Neural cell (in vitro differentiated cells): ENCODE data around the gene DND1. TPM values are rescaled to one million over a fixed set of nuclear protein-coding genes. Genes with fewer than 3 reads are reported as not detected.

Experiments
- H2AFZ ChIP-seq: fragments of 200-600, 300-800 bp; sonication (generic), shearing (Covaris generic); 2 replicates; pipeline ENCODE4 v1.6.0; 2014; ENCODE audit warnings: low read depth, mild to moderate bottlenecking, antibody characterized with exemption, low read length, moderate library complexity
- H3F3A ChIP-seq: fragments of 200-600 bp; shearing (Covaris generic); 2 replicates; pipeline ENCODE4 v1.6.1; 2016; ENCODE audit warnings: mild to moderate bottlenecking, moderate library complexity, mixed read lengths, antibody characterized with exemption, low read length; ENCODE audit not compliant: insufficient read depth, poor library complexity, severe bottlenecking
- H3K27ac ChIP-seq: fragments of 200-600, 300-800 bp; sonication (generic), shearing (Covaris generic); 2 replicates; pipeline ENCODE4 v1.5.1; 2014; ENCODE audit warnings: mild to moderate bottlenecking, low read length, moderate library complexity
- H3K27me3 ChIP-seq: fragments of 300-800, 200-600 bp; sonication (generic), shearing (Covaris generic); 2 replicates; pipeline ENCODE4 v1.6.0; 2014; ENCODE audit warnings: mild to moderate bottlenecking, low read depth, low read length, moderate library complexity; ENCODE audit not compliant: insufficient read depth
- H3K36me3 ChIP-seq: fragments of 300-800, 200-600 bp; sonication (generic), shearing (Covaris generic); 2 replicates; pipeline ENCODE4 v1.5.1; 2014; ENCODE audit warnings: mild to moderate bottlenecking, antibody characterized with exemption, low read length, moderate library complexity; ENCODE audit not compliant: insufficient read depth
- H3K4me2 ChIP-seq: fragments of 300-800, 200-600 bp; sonication (generic), shearing (Covaris generic); 2 replicates; pipeline ENCODE4 v1.6.0; 2014; ENCODE audit warnings: mild to moderate bottlenecking, low read length
- H3K4me3 ChIP-seq: fragments of 300-800, 200-600 bp; sonication (generic), shearing (Covaris generic); 2 replicates; pipeline ENCODE4 v1.5.1; 2014; ENCODE audit warnings: mild to moderate bottlenecking, low read length, moderate library complexity
- H3K79me2 ChIP-seq: fragments of 200-600 bp; shearing (Covaris generic); replicated peaks from 2 replicates; pipeline ENCODE4 v1.6.0; 2014; ENCODE audit warnings: mild to moderate bottlenecking, low read length, moderate library complexity; ENCODE audit not compliant: insufficient read depth
- H3K9ac ChIP-seq: fragments of 300-800, 200-600 bp; sonication (generic), shearing (Covaris generic); 2 replicates; pipeline ENCODE4 v1.6.1; 2016; ENCODE audit warnings: mild to moderate bottlenecking, low read length, mixed read lengths
- H3K9me2 ChIP-seq: fragments of 200-600 bp; shearing (Covaris generic); 2 replicates; pipeline ENCODE4 v1.6.1; 2016; ENCODE audit warnings: mild to moderate bottlenecking, low read length, mixed read lengths; ENCODE audit not compliant: insufficient read depth
- H3K9me3 ChIP-seq: fragments of 200-600, 300-800 bp; sonication (generic), shearing (Covaris generic); 2 replicates; pipeline ENCODE4 v1.6.1; 2016; ENCODE audit warnings: mild to moderate bottlenecking, mixed run types, low read length, moderate library complexity, mixed read lengths
- H4K20me1 ChIP-seq: fragments of 200-600 bp; shearing (Covaris generic); 2 replicates; pipeline ENCODE4 v1.6.1; 2016; ENCODE audit warnings: mild to moderate bottlenecking, mixed run types; ENCODE audit not compliant: insufficient read depth
- CTCF ChIP-seq: fragments of 450-650 bp; IDR thresholded peaks from 2 replicates; pipeline ENCODE4 v1.5.1; 2014; ENCODE audit warnings: antibody characterized with exemption, mild to moderate bottlenecking, moderate library complexity; ENCODE audit not compliant: poor library complexity, severe bottlenecking
- EP300 ChIP-seq: fragments of 450-650 bp; conservative IDR thresholded peaks from 2 replicates; pipeline ENCODE4 v1.6.1; 2014; ENCODE audit warnings: antibody characterized with exemption, mild to moderate bottlenecking, moderate library complexity; ENCODE audit not compliant: poor library complexity, severe bottlenecking
- EZH2 ChIP-seq: fragments of 200-600, 300-800 bp; shearing (Covaris generic), sonication (generic); IDR thresholded peaks from 2 replicates; pipeline ENCODE4 v1.6.1; 2014; ENCODE audit warnings: antibody characterized with exemption, low read length, borderline replicate concordance, mild to moderate bottlenecking; ENCODE audit not compliant: insufficient read depth, poor library complexity, severe bottlenecking
- MXI1 ChIP-seq: fragments of 450-650 bp; conservative IDR thresholded peaks from 2 replicates; pipeline ENCODE4 v1.6.1; 2014; ENCODE audit warnings: antibody characterized with exemption, mild to moderate bottlenecking; ENCODE audit not compliant: poor library complexity, severe bottlenecking
- POLR2AphosphoS5 ChIP-seq: IDR thresholded peaks from 2 replicates; pipeline ENCODE4 v1.6.1; 2012
- RAD21 ChIP-seq: fragments of 450-650 bp; conservative IDR thresholded peaks from 2 replicates; pipeline ENCODE4 v1.6.1; 2014; ENCODE audit warnings: antibody characterized with exemption, mild to moderate bottlenecking, moderate library complexity
- REST ChIP-seq: IDR thresholded peaks from 2 replicates; pipeline ENCODE4 v1.6.1; 2012; ENCODE audit warnings: borderline replicate concordance
- SMC3 ChIP-seq: fragments of 450-650 bp; conservative IDR thresholded peaks from 2 replicates; pipeline ENCODE4 v1.6.1; 2014; ENCODE audit warnings: antibody characterized with exemption, mild to moderate bottlenecking, moderate library complexity; ENCODE audit not compliant: poor library complexity
- TAF1 ChIP-seq: IDR thresholded peaks from 2 replicates; pipeline ENCODE4 v1.6.1; 2012; ENCODE audit warnings: low read depth
- polyA plus RNA-seq: library from polyadenylated mRNA; depleted of rRNA; stranded (reverse); fragments of >200 nt; gene quantifications from 2 replicates; pipeline ENCODE4 v1.2.3, GENCODE V29; 2014

DND1 gene
- polyA plus RNA-seq, 1 donor from 2014 or later: 4.4 TPM

- Histone ChIP-seq H3K4me2 (no peak overlapping the region), H3K27ac (no peak overlapping the region), H3K9ac (no peak overlapping the region), H3K9me3 (no peaks in the 10 kb centered on the region), H3K9me2 (no peaks in the 10 kb centered on the region), H3K36me3 (no peaks in the 10 kb centered on the region), H3K27me3 (no peaks in the 10 kb centered on the region), H3F3A (no peaks in the 10 kb centered on the region), H3K79me2 (peaks cover 11% of the 10 kb centered on the region), H3K4me3 (no peak overlapping the region), H4K20me1 (no peaks in the 10 kb centered on the region), H2AFZ (no peak overlapping the region)
- TF ChIP-seq TAF1: no peak
- TF ChIP-seq EZH2: no peak
- no peak for TF ChIP-seq RAD21
- no peak for TF ChIP-seq POLR2AphosphoS5
- no peak for TF ChIP-seq REST
- TF ChIP-seq CTCF: no peak
- no peak for TF ChIP-seq EP300
- TF ChIP-seq SMC3: no peak
- TF ChIP-seq MXI1: no peak
Measured at GRCh38 chr5:140642718-140643117, 30.7 kb downstream of the DND1 start.

- Histone ChIP-seq H3K9ac (no peak overlapping the region), H3K79me2 (peaks cover 6% of the 10 kb centered on the region), H3K4me2 (no peak overlapping the region), H3K27me3 (no peaks in the 10 kb centered on the region), H3K4me3 (no peak overlapping the region), H3F3A (no peaks in the 10 kb centered on the region), H3K9me2 (no peaks in the 10 kb centered on the region), H2AFZ (no peak overlapping the region), H3K36me3 (no peaks in the 10 kb centered on the region), H4K20me1 (no peaks in the 10 kb centered on the region), H3K9me3 (no peaks in the 10 kb centered on the region), H3K27ac (no peak overlapping the region)
- TF ChIP-seq TAF1 (no peak), SMC3 (no peak), POLR2AphosphoS5 (no peak), RAD21 (no peak), EP300 (no peak), MXI1 (no peak), REST (no peak), EZH2 (no peak), CTCF (no peak)
Measured at GRCh38 chr5:140641716-140642115, 31.7 kb downstream of the DND1 start.
